GM12801 (cell line): ENCODE data around the gene FGF22.

Experiments
- CTCF ChIP-seq: IDR thresholded peaks from one replicate; pipeline ENCODE4 v1.5.1; 2011; ENCODE audit warnings: control low read depth; ENCODE audit not compliant: insufficient read length; ENCODE audit errors: extremely low read depth

The FGF22 gene

GRCh38 chr19:602391-603301 lies 37.0 kb upstream of the FGF22 start:
- TF ChIP-seq CTCF = no peak

GRCh38 chr19:604355-604754 lies 35.3 kb upstream of the FGF22 start:
- TF ChIP-seq CTCF = no peak

GRCh38 chr19:607301-608154 lies 32.2 kb upstream of the FGF22 start:
- TF ChIP-seq CTCF = no peak

- no peak for TF ChIP-seq CTCF
These were observed 31.3 kb upstream of the FGF22 start for GRCh38 chr19:608155-609003.

GRCh38 chr19:609004-609346 lies 30.7 kb upstream of the FGF22 start:
- no peak for TF ChIP-seq CTCF

- no peak for TF ChIP-seq CTCF
These were observed 29.4 kb upstream of the FGF22 start for GRCh38 chr19:610071-610800.
